Uterus (tissue), 4 donors: ENCODE measurements around the gene PTPRN2. TPM values are rescaled to one million over a fixed set of nuclear protein-coding genes. Genes with fewer than 3 reads are reported as not detected.

Source experiments
- DNase-seq, 2 donors: peaks; one replicate each; pipeline ENCODE4 v3.0.0-alpha.2; 2019 to 2020
- H3K27ac ChIP-seq, 2 donors: fragments of 200-600 bp; sonication (generic); 1 replicate in 1 of 2; 2 replicates in 1 of 2; pipeline ENCODE4 v1.5.1; 2016 to 2018
- H3K27me3 ChIP-seq, 2 donors: fragments of 200-600 bp; sonication (generic); one replicate each; pipeline ENCODE4 v1.5.1; 2018 to 2019; ENCODE audit warnings: control low read depth in 1 of 2
- H3K36me3 ChIP-seq, 2 donors: fragments of 200-600 bp; sonication (generic); one replicate each; pipeline ENCODE4 v1.5.1; 2019; ENCODE audit warnings: control low read depth in 1 of 2
- H3K4me1 ChIP-seq, 2 donors: fragments of 200-600 bp; sonication (generic); one replicate each; pipeline ENCODE4 v1.5.1; 2018 to 2019; ENCODE audit warnings: control low read depth in 1 of 2
- H3K4me3 ChIP-seq, 2 donors: fragments of 200-600 bp; sonication (generic); 1 replicate in 1 of 2; 2 replicates in 1 of 2; pipeline ENCODE4 v1.5.1; 2018 to 2019; ENCODE audit warnings: mild to moderate bottlenecking in 1 of 2
- H3K9me3 ChIP-seq, 2 donors: fragments of 200-600 bp; sonication (generic); one replicate each; pipeline ENCODE4 v1.5.1; 2019; ENCODE audit warnings: control low read depth in 1 of 2
- POLR2A ChIP-seq, 2 donors: fragments of 450-650 bp; IDR thresholded peaks; one replicate each; pipeline ENCODE4 v1.6.1; 2016; ENCODE audit warnings: antibody characterized with exemption in 2 of 2, mild to moderate bottlenecking in 1 of 2, moderate library complexity in 1 of 2
- intact Hi-C: fragments of 100-400 bp; cut with DNase I; formaldehyde crosslinking; loops from one replicate; pipeline ENCODE4 v1.15.1; 2023; ENCODE audit warnings: low total_unique reads
- total RNA-seq, 4 donors: library from RNA; depleted of rRNA in 3 of 4; stranded (reverse); fragments of >200 nt in 3 of 4; gene quantifications; one replicate each; pipeline versions ENCODE4 v1.1.0 to v1.2.4, GENCODE V29; 2014 to 2023
- TF ChIP-seq, protein P1 (sequence below), 4 experiments: fragments of 200-600 bp in 2 of 4; fragments of 450-650 bp in 2 of 4; sonication (generic) in 2 of 4; IDR thresholded peaks; one replicate each; pipeline ENCODE4 v1.5.1; 2016 to 2019; ENCODE audit warnings: antibody characterized with exemption in 4 of 4, mild to moderate bottlenecking in 2 of 4, moderate library complexity in 1 of 4
- donor health status: DM: yes; HTN: yes; CAD: no.

PTPRN2 gene
- total RNA-seq, 4 donors from 2014 or later = 1.2 to 5.2 (median 2.3) TPM

DNA sequence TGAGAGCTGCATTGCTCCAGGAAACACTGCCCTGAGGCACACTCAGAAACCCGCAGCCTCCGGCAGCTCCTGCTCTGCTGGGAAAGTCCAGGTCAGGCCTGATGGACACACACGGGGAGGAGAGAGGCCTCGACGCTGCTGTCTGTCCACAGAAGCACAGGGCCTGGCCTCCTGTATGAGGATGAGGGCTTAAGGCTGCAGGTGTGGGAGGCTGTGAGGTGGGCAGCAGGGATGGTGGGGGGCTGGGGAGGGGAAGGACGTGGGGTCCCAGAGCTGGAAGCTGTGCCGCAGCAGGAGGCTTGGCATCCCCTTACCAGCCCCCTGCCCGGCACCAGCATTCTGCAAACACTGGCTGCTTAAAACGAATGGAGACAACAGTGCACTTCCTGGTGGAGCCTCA lies 1064.7 kb downstream of the PTPRN2 start:
- no peaks in the 10 kb centered on the region for H3K9me3 ChIP-seq
- no peaks in the 10 kb centered on the region for H3K36me3 ChIP-seq
- TF ChIP-seq POLR2A (IDR thresholded peaks at IDR 0.05) = no peak
- TF ChIP-seq, protein P1, sequence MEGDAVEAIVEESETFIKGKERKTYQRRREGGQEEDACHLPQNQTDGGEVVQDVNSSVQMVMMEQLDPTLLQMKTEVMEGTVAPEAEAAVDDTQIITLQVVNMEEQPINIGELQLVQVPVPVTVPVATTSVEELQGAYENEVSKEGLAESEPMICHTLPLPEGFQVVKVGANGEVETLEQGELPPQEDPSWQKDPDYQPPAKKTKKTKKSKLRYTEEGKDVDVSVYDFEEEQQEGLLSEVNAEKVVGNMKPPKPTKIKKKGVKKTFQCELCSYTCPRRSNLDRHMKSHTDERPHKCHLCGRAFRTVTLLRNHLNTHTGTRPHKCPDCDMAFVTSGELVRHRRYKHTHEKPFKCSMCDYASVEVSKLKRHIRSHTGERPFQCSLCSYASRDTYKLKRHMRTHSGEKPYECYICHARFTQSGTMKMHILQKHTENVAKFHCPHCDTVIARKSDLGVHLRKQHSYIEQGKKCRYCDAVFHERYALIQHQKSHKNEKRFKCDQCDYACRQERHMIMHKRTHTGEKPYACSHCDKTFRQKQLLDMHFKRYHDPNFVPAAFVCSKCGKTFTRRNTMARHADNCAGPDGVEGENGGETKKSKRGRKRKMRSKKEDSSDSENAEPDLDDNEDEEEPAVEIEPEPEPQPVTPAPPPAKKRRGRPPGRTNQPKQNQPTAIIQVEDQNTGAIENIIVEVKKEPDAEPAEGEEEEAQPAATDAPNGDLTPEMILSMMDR (IDR thresholded peaks at IDR 0.05) = no peak
- no peak overlapping the region for H3K4me3 ChIP-seq
- no peaks in the 10 kb centered on the region for H3K27me3 ChIP-seq
- DNase-seq = no peak
- H3K4me1 ChIP-seq = no peaks in the 10 kb centered on the region
- no peak overlapping the region for H3K27ac ChIP-seq
- intact Hi-C loops = no loop called here

DNA sequence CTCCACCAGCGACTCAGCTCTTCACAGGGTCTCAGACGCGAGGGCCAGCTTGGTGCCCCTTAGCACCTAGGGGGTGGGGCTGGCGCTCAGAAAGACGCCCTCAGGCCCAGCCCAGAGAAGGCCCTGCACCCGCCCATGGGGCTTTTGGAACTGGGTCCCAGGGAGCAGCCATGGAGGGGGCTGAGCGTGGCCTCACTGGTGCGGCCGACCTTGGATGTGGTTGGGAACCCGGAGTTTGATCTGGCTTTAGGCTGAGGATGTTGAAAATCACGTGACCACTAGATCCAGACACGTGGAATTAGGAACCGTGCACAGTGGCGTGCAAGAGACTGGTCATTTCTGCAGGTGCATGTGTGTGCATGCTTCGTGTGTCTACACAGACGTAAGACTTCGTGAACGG lies 1065.4 kb downstream of the PTPRN2 start:
- Histone ChIP-seq H3K9me3 (no peaks in the 10 kb centered on the region), H3K27ac (no peak overlapping the region), H3K27me3 (no peaks in the 10 kb centered on the region), H3K4me1 (no peaks in the 10 kb centered on the region), H3K4me3 (no peak overlapping the region), H3K36me3 (no peaks in the 10 kb centered on the region)
- DNase-seq = no peak
- intact Hi-C loops = no loop called here
- TF ChIP-seq, protein P1 (IDR thresholded peaks at IDR 0.05) = no peak
- TF ChIP-seq POLR2A (IDR thresholded peaks at IDR 0.05) = no peak

DNA sequence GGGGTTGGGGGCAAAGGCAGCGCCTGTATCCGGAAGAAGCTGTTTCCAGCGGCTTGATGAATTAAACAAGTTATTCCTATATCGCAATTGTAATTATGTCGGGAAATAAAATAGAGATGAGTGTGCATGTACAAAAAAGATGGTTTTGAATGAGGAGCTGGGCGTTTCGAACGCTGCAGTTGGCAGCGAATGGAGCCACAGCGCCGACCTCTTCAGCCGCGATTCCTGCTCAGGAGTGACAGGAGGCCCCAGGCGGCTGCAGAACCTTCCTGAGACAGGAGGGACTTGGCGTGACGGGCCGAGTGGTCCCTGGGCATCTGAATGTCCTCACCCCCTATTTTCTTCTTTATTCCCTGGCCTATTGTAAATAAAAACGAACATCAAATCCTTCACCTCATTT lies 1065.9 kb downstream of the PTPRN2 start:
- Histone ChIP-seq H3K4me1 (no peaks in the 10 kb centered on the region), H3K27ac (no peak overlapping the region), H3K36me3 (no peaks in the 10 kb centered on the region), H3K9me3 (no peaks in the 10 kb centered on the region), H3K27me3 (no peaks in the 10 kb centered on the region), H3K4me3 (no peak overlapping the region)
- no peak for DNase-seq
- intact Hi-C loops = no loop called here
- no peak for TF ChIP-seq POLR2A (IDR thresholded peaks at IDR 0.05)
- TF ChIP-seq, protein P1 (IDR thresholded peaks at IDR 0.05) = no peak

DNA sequence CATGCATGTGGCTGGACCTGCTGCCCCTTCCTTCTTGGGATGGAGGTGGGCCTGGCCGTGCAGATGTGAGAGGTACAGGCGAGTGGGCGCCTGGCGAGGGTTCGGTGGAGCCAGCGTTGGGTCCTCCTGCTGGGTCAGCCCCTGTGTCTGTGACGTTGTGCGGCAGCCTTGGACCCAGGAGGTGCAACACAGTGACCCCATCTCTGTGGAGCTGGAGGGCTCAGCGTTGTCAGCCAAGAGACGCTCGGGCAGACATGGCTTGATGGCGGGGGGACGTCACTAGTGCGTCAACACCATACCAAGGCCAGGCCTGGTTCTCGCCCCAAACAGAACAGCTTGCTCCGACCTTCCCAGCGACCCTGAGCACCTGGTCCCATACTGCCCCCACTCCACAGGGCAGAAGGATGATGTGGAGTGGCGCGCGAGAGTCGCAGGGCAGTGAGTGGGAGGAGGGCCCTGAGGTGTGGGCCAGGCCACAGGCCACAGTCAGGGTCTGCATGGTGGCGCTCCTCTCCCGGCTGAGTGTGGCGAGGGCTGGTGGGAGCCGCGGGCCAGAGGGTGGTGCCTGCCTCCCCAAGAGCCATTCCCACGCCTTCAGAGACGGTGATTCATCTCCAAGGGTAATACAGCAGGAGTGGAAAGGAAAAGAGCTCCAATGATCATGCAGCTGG lies 1066.4 kb downstream of the PTPRN2 start:
- no peak for DNase-seq
- TF ChIP-seq, protein P1 (IDR thresholded peaks at IDR 0.05) = no peak
- TF ChIP-seq POLR2A (IDR thresholded peaks at IDR 0.05) = no peak
- intact Hi-C loops = no loop called here
- H3K27ac ChIP-seq = no peak overlapping the region
- no peaks in the 10 kb centered on the region for H3K36me3 ChIP-seq
- no peak overlapping the region for H3K4me3 ChIP-seq
- no peaks in the 10 kb centered on the region for H3K4me1 ChIP-seq
- no peaks in the 10 kb centered on the region for H3K27me3 ChIP-seq
- H3K9me3 ChIP-seq = no peaks in the 10 kb centered on the region

DNA sequence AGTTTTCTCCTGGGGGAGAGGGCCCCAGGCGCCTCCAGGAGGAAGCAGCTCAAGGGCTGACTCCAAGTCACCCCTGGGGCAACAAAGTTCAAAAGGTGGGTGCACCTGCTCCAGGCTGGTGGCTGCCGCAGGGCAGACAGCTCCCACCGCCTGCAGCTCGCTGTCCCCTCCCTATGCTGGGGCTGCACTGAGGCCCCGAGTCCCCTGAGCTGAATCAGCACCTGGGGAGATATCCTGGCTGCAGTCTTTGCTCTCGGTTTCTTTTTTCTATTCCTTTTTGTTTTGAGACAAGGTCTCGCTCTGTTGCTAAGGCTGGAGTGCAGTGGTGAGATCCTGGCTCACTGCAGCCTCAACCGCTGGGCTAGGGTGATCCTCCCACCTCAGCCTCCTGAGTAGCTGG lies 1067.4 kb downstream of the PTPRN2 start:
- H3K4me1 ChIP-seq = no peaks in the 10 kb centered on the region
- H3K36me3 ChIP-seq = no peaks in the 10 kb centered on the region
- no peak overlapping the region for H3K4me3 ChIP-seq
- intact Hi-C loops = no loop called here
- no peak for DNase-seq
- no peak for TF ChIP-seq POLR2A (IDR thresholded peaks at IDR 0.05)
- TF ChIP-seq, protein P1 (IDR thresholded peaks at IDR 0.05) = no peak
- no peaks in the 10 kb centered on the region for H3K9me3 ChIP-seq
- no peaks in the 10 kb centered on the region for H3K27me3 ChIP-seq
- no peak overlapping the region for H3K27ac ChIP-seq
